HepG2 (cell line): ENCODE results near the gene GNB3. TPM values are rescaled to one million over a fixed set of nuclear protein-coding genes. Genes with fewer than 3 reads are reported as not detected.

ENCODE experiments used
- ARID2 ChIP-seq: sonication (generic); formaldehyde crosslinking; IDR thresholded peaks from 2 replicates; pipeline ENCODE4 v1.8.1; 2022; ENCODE audit warnings: mild to moderate bottlenecking, missing genetic modification reagents, borderline replicate concordance
- BHLHE40 ChIP-seq: IDR thresholded peaks from 2 replicates; pipeline ENCODE4 v1.6.1; 2011; ENCODE audit warnings: low read length, improper control_type of control experiment
- CTCF ChIP-seq: sonication (generic); formaldehyde crosslinking; IDR thresholded peaks from 2 replicates; pipeline ENCODE4 v1.5.0; 2020; ENCODE audit warnings: mild to moderate bottlenecking, missing genetic modification reagents, moderate library complexity
- FOXO1 ChIP-seq: sonication (generic); formaldehyde crosslinking; IDR thresholded peaks from 2 replicates; pipeline ENCODE4 v1.4.0; 2020; ENCODE audit warnings: missing genetic modification reagents
- HDAC6 ChIP-seq: fragments of 200-600 bp; sonication (generic); IDR thresholded peaks from 2 replicates; pipeline ENCODE4 v1.7.0; 2017; ENCODE audit warnings: mild to moderate bottlenecking, antibody characterized with exemption, low read length, low read depth
- HNRNPUL1 ChIP-seq: fragments of 200-400 bp; formaldehyde crosslinking; IDR thresholded peaks from 2 replicates; pipeline ENCODE4 v1.6.1; 2017; ENCODE audit warnings: low read depth, mild to moderate bottlenecking, low read length, moderate library complexity
- HOXA5 ChIP-seq: sonication (generic); formaldehyde crosslinking; IDR thresholded peaks from 2 replicates; pipeline ENCODE4 v1.4.0; 2020; ENCODE audit warnings: missing genetic modification reagents
- MYNN ChIP-seq: sonication (generic); formaldehyde crosslinking; IDR thresholded peaks from 2 replicates; pipeline ENCODE4 v1.4.0; 2020; ENCODE audit warnings: mild to moderate bottlenecking, low read depth, missing genetic modification reagents
- PHF20 ChIP-seq: sonication (generic); formaldehyde crosslinking; IDR thresholded peaks from 2 replicates; pipeline ENCODE4 v1.5.0; 2020; ENCODE audit warnings: mild to moderate bottlenecking, missing genetic modification reagents
- PPARG ChIP-seq: conservative IDR thresholded peaks from 2 replicates; pipeline ENCODE4 v1.6.1; 2016; ENCODE audit warnings: missing biosample characterization, missing genetic modification reagents
- USF2 ChIP-seq, 2 experiments: sonication (generic) in 1 of 2; formaldehyde crosslinking in 1 of 2; IDR thresholded peaks; 2 replicates each; pipeline versions ENCODE4 v1.5.1 to v1.6.1; 2011 to 2020; ENCODE audit warnings: borderline replicate concordance in 1 of 2, low read depth in 1 of 2, low read length in 1 of 2, mild to moderate bottlenecking in 1 of 2, missing genetic modification reagents in 1 of 2, moderate library complexity in 1 of 2
- ZFP36L1 ChIP-seq: sonication (generic); formaldehyde crosslinking; IDR thresholded peaks from 2 replicates; pipeline ENCODE4 v1.8.0; 2022; ENCODE audit warnings: mild to moderate bottlenecking, missing genetic modification reagents, moderate library complexity
- ZFP41 ChIP-seq: sonication (generic); formaldehyde crosslinking; IDR thresholded peaks from 2 replicates; pipeline ENCODE4 v1.4.0; 2020; ENCODE audit warnings: mild to moderate bottlenecking, missing genetic modification reagents, borderline replicate concordance
- ZFP62 ChIP-seq: sonication (generic); formaldehyde crosslinking; IDR thresholded peaks from 2 replicates; pipeline ENCODE4 v1.4.0; 2020; ENCODE audit warnings: missing genetic modification reagents
- ZGPAT ChIP-seq: IDR thresholded peaks from 2 replicates; pipeline ENCODE4 v1.6.1; 2016; ENCODE audit warnings: mild to moderate bottlenecking
- ZNF136 ChIP-seq: sonication (generic); formaldehyde crosslinking; IDR thresholded peaks from 2 replicates; pipeline ENCODE4 v1.8.1; 2022; ENCODE audit warnings: low read depth, mild to moderate bottlenecking, moderate library complexity, missing genetic modification reagents
- ZNF326 ChIP-seq: sonication (generic); formaldehyde crosslinking; IDR thresholded peaks from 2 replicates; pipeline ENCODE4 v1.4.0; 2020; ENCODE audit warnings: missing genetic modification reagents, borderline replicate concordance
- ZNF44 ChIP-seq: sonication (generic); formaldehyde crosslinking; IDR thresholded peaks from 2 replicates; pipeline ENCODE4 v1.5.1; 2020; ENCODE audit warnings: mild to moderate bottlenecking, missing genetic modification reagents
- ZNF589 ChIP-seq: sonication (generic); formaldehyde crosslinking; conservative IDR thresholded peaks from 2 replicates; pipeline ENCODE4 v1.8.0; 2022; ENCODE audit warnings: mild to moderate bottlenecking, moderate library complexity, missing genetic modification reagents
- ZNF703 ChIP-seq: sonication (generic); formaldehyde crosslinking; IDR thresholded peaks from 2 replicates; pipeline ENCODE4 v1.5.1; 2020; ENCODE audit warnings: missing genetic modification reagents, mild to moderate bottlenecking, moderate library complexity, borderline replicate concordance
- ZNF792 ChIP-seq: IDR thresholded peaks from 2 replicates; pipeline ENCODE4 v1.6.1; 2016
- ZSCAN22 ChIP-seq: sonication (generic); formaldehyde crosslinking; IDR thresholded peaks from 2 replicates; pipeline ENCODE4 v1.4.0; 2020; ENCODE audit warnings: mild to moderate bottlenecking, missing genetic modification reagents
- polyA plus RNA-seq, 8 experiments: library from polyadenylated mRNA; depleted of rRNA in 3 of 8; stranded (reverse) in 7 of 8; unstranded in 1 of 8; fragments of >200 nt; fragmentation: Illumina TruSeq in 4 of 8; extraction: Trizol in 4 of 8; gene quantifications; 2 replicates each; pipeline versions ENCODE4 v1.2.1 to v1.2.3, GENCODE V29; 2011 to 2016; ENCODE audit warnings: low read depth in 4 of 8, missing spikeins in 1 of 8, mixed read lengths in 1 of 8; ENCODE audit not compliant: insufficient read depth in 1 of 8
- total RNA-seq, 5 experiments: library from RNA; depleted of rRNA; stranded (reverse); fragments of >200 nt; fragmentation: Illumina TruSeq; extraction: Trizol; gene quantifications; 2 replicates each; pipeline ENCODE4 v1.2.3, GENCODE V29; 2016; ENCODE audit warnings: low read depth in 1 of 5

The GNB3 gene
- total and polyA plus RNA-seq, 2 of the 13 experiments (the other 11 are each of a cell fraction or from before 2014, with no cell fraction given) = 1.3 to 3.6 TPM

- TF ChIP-seq HNRNPUL1 (no peak), PPARG (CRISPR knock-in tag) (no peak; the same call in 1 of the 2 replicates), HOXA5 (CRISPR knock-in tag) (0 out of 2 replicates have a peak, but pooled peaks have one; percentile 54), ZNF44 (CRISPR knock-in tag) (no peak; the same call in 1 of the 2 replicates), ZFP36L1 (0 out of 2 replicates have a peak, but pooled peaks have one; percentile 9), ZGPAT (CRISPR knock-in tag) (no peak), PHF20 (peak; percentile 40; the same call in 1 of the 2 replicates), MYNN (CRISPR knock-in tag) (no peak; the same call in 1 of the 2 replicates), ZNF703 (CRISPR knock-in tag) (0 out of 2 replicates have a peak, but pooled peaks have one; percentile 46), USF2 (IDR thresholded peaks at IDR 0.05; ENCODE audit: low read depth, low read length) (no peak), USF2 (CRISPR knock-in tag; IDR thresholded peaks at IDR 0.05; ENCODE audit: borderline replicate concordance) (peak; percentile 63; the same call in 1 of the 2 replicates), ZSCAN22 (peak; percentile 31; the same call in 1 of the 2 replicates), ZFP41 (peak; percentile 22; the same call in 1 of the 2 replicates), HDAC6 (no peak), ZNF326 (CRISPR knock-in tag) (peak; percentile 92), ZNF136 (no peak; the same call in 1 of the 2 replicates), ZNF589 (CRISPR knock-in tag) (0 out of 2 replicates have a peak, but pooled peaks have one; percentile 64), ZNF792 (CRISPR knock-in tag) (0 out of 2 replicates have a peak, but pooled peaks have one; percentile 77), CTCF (CRISPR knock-in tag) (peak; percentile 98), BHLHE40 (peak; percentile 62; the same call in 1 of the 2 replicates), ZFP62 (CRISPR knock-in tag) (0 out of 2 replicates have a peak, but pooled peaks have one; percentile 24), ARID2 (CRISPR knock-in tag) (no peak), FOXO1 (peak; percentile 41; the same call in 1 of the 2 replicates)
Measured at GRCh38 chr12:6872073-6873048, 31.6 kb downstream of the GNB3 start (continued).
